A549 (cell line): Measurements from ENCODE around the gene IGFALS. TPM values are rescaled to one million over a fixed set of nuclear protein-coding genes. Genes with fewer than 3 reads are reported as not detected.

Source experiments
- ATAC-seq, 2 experiments: fragments of 200-7000 bp in 1 of 2; fragments of >200 bp in 1 of 2; cut with Nextera tagmentation in 1 of 2; cut with Tn5 transposase in 1 of 2; 3 replicates each; pipeline versions ENCODE4 v1.8.0 to v1.9.1; 2018 to 2020; ENCODE audit warnings: mild to moderate bottlenecking in 1 of 2, moderate library complexity in 1 of 2
- CTCF ChIA-PET: fragments of 300-600 bp; sonication (Branson Sonifier 250); formaldehyde crosslinking; extraction: SDS; loops from one replicate; lab custom pipeline; 2021; ENCODE audit warnings: antibody characterized with exemption, inconsistent platforms; lab: Yijun Ruan, JAX
- POLR2A ChIA-PET: fragments of 350-600 bp; formaldehyde crosslinking; extraction: SDS; loops from one replicate; lab custom pipeline; 2021; ENCODE audit warnings: antibody characterized with exemption, inconsistent platforms; lab: Yijun Ruan, JAX
- DNase-seq, 2 experiments: peaks; one replicate each; pipeline versions ENCODE4 v3.0.0 to v3.0.0-alpha.2; 2011 to 2016; ENCODE audit warnings: low read depth in 1 of 2, low spot score in 1 of 2
- FAIRE-seq: peaks from 2 replicates; lab custom pipeline; 2011; peaks lifted over from hg19 to GRCh38; lab: Jason Lieb, UNC
- H3K27ac ChIP-seq, 2 experiments: fragments of >200 bp; sonication (Bioruptor Twin); formaldehyde crosslinking; 3 replicates each; pipeline ENCODE4 v1.5.1; 2016 to 2017
- H3K4me1 ChIP-seq: fragments of >200 bp; sonication (Bioruptor Twin); formaldehyde crosslinking; 3 replicates; pipeline ENCODE4 v1.6.1; 2016
- H3K4me2 ChIP-seq: fragments of >200 bp; sonication (Bioruptor Twin); formaldehyde crosslinking; 3 replicates; pipeline ENCODE4 v1.6.1; 2016
- H3K4me3 ChIP-seq: fragments of >200 bp; sonication (Bioruptor Twin); formaldehyde crosslinking; 3 replicates; pipeline ENCODE4 v1.5.1; 2016
- H3K9me3 ChIP-seq: fragments of >200 bp; sonication (Bioruptor Twin); formaldehyde crosslinking; 3 replicates; pipeline ENCODE4 v1.6.1; 2016
- BCL3 ChIP-seq: fragments of >200 bp; sonication (Bioruptor Twin); formaldehyde crosslinking; IDR thresholded peaks from 3 replicates; pipeline ENCODE4 v1.6.1; 2016
- CEBPB ChIP-seq, 2 experiments: fragments of >200 bp in 1 of 2; sonication (Bioruptor Twin) in 1 of 2; formaldehyde crosslinking in 1 of 2; IDR thresholded peaks; 2 replicates each; pipeline ENCODE4 v1.6.1; 2012 to 2016
- CHD2 ChIP-seq: fragments of 150-350 bp; IDR thresholded peaks from 2 replicates; pipeline ENCODE4 v1.6.1; 2014; ENCODE audit warnings: low read length; ENCODE audit not compliant: partially characterized antibody
- E2F6 ChIP-seq: IDR thresholded peaks from 2 replicates; pipeline ENCODE4 v1.6.1; 2012; ENCODE audit warnings: low read depth, borderline replicate concordance
- EHF ChIP-seq: fragments of 250-450 bp; sonication (Bioruptor Pico); IDR thresholded peaks from 2 replicates; pipeline ENCODE4 v1.5.0; 2020; ENCODE audit warnings: mild to moderate bottlenecking
- EHMT2 ChIP-seq: fragments of 200-600 bp; sonication (generic); IDR thresholded peaks from 2 replicates; pipeline ENCODE4 v1.6.1; 2016; ENCODE audit warnings: antibody characterized with exemption, low read depth, mild to moderate bottlenecking, moderate library complexity
- GATA3 ChIP-seq: IDR thresholded peaks from 2 replicates; pipeline ENCODE4 v1.6.1; 2012; ENCODE audit warnings: borderline replicate concordance
- HES2 ChIP-seq: fragments of >200 bp; sonication (Bioruptor Twin); formaldehyde crosslinking; IDR thresholded peaks from 2 replicates; pipeline ENCODE4 v1.6.1; 2016
- JUNB ChIP-seq: fragments of >200 bp; sonication (Bioruptor Twin); formaldehyde crosslinking; IDR thresholded peaks from 2 replicates; pipeline ENCODE4 v1.6.1; 2016
- MAFK ChIP-seq: fragments of 450-650 bp; IDR thresholded peaks from 2 replicates; pipeline ENCODE4 v1.6.1; 2014; ENCODE audit not compliant: partially characterized antibody
- MAX ChIP-seq: IDR thresholded peaks from 2 replicates; pipeline ENCODE4 v1.6.1; 2012
- MAZ ChIP-seq: fragments of 150-350 bp; IDR thresholded peaks from 2 replicates; pipeline ENCODE4 v1.6.1; 2014; ENCODE audit warnings: antibody characterized with exemption, low read depth, low read length, borderline replicate concordance
- NPAS2 ChIP-seq: fragments of 250-450 bp; sonication (Bioruptor Pico); IDR thresholded peaks from 2 replicates; pipeline ENCODE4 v1.8.0; 2022; ENCODE audit warnings: mild to moderate bottlenecking, moderate library complexity, borderline replicate concordance
- NR3C1 ChIP-seq: fragments of >200 bp; sonication (Bioruptor Twin); formaldehyde crosslinking; IDR thresholded peaks from 3 replicates; pipeline ENCODE4 v1.6.1; 2017
- PBX3 ChIP-seq: IDR thresholded peaks from 2 replicates; pipeline ENCODE4 v1.6.1; 2012
- PHF8 ChIP-seq: fragments of 200-600 bp; sonication (generic); IDR thresholded peaks from 2 replicates; pipeline ENCODE4 v1.6.1; 2016; ENCODE audit warnings: low read depth, mild to moderate bottlenecking, antibody characterized with exemption, moderate library complexity, borderline replicate concordance
- POLR2A ChIP-seq: IDR thresholded peaks from 2 replicates; pipeline ENCODE4 v1.6.1; 2012; ENCODE audit warnings: mild to moderate bottlenecking, low read length
- RCOR1 ChIP-seq: fragments of 150-350 bp; IDR thresholded peaks from 2 replicates; pipeline ENCODE4 v1.6.1; 2014; ENCODE audit warnings: antibody characterized with exemption, low read length, low read depth
- RFX5 ChIP-seq: fragments of 450-650 bp; IDR thresholded peaks from 2 replicates; pipeline ENCODE4 v1.7.1; 2014; ENCODE audit warnings: antibody characterized with exemption, mild to moderate bottlenecking, moderate library complexity
- RNF2 ChIP-seq: fragments of 200-600 bp; sonication (generic); IDR thresholded peaks from 2 replicates; pipeline ENCODE4 v1.6.1; 2016; ENCODE audit warnings: low read depth, mild to moderate bottlenecking, antibody characterized with exemption, moderate library complexity, borderline replicate concordance
- SREBF2 ChIP-seq: fragments of 450-650 bp; IDR thresholded peaks from 2 replicates; pipeline ENCODE4 v1.6.1; 2014; ENCODE audit warnings: mild to moderate bottlenecking, moderate library complexity
- USF2 ChIP-seq: fragments of 450-650 bp; IDR thresholded peaks from 2 replicates; pipeline ENCODE4 v1.6.1; 2014; ENCODE audit warnings: antibody characterized with exemption
- ZNF302 ChIP-seq: fragments of 250-450 bp; sonication (Bioruptor Pico); IDR thresholded peaks from 2 replicates; pipeline ENCODE4 v1.9.0; 2021; ENCODE audit warnings: inconsistent platforms, mild to moderate bottlenecking, moderate library complexity
- WGBS: methylation state at CpG from one replicate; pipeline ENCODE4 v1.1.6; 2017; ENCODE audit errors: missing lambda C conversion rate; 5-methylcytosine and 5-hydroxymethylcytosine counted together
- polyA plus RNA-seq, 4 experiments: library from polyadenylated mRNA; depleted of rRNA in 3 of 4; stranded (reverse); fragments of >200 nt; fragmentation: RNase III in 1 of 4; extraction: RNeasy Plus Mini Kit Qiagen cat#74134 plus additional on column Dnase treatment in 1 of 4; gene quantifications; 2 replicates in 3 of 4; 3 replicates in 1 of 4; pipeline ENCODE4 v1.2.3, GENCODE V29; 2011 to 2017

Gene IGFALS
- polyA plus RNA-seq, 2 of the 4 experiments (the other 2 are of a cell fraction): 0.08 TPM; not detected in 1

GRCh38 chr16:1792836-1793577 lies 498 bp downstream of the IGFALS start:
- Histone ChIP-seq H3K4me2 (no peak overlapping the region), H3K4me1 (peaks cover 5% of the 10 kb centered on the region; the same call in 1 of the 3 replicates), H3K4me3 (no peak overlapping the region), H3K9me3 (peaks cover 4% of the 10 kb centered on the region; the same call in 1 of the 3 replicates), H3K27ac (no peak overlapping the region)
- ChIA-PET CTCF (interaction anchor here (0.7 to 1.6 kb wide), 5 partner anchors 10 to 137 kb away, joined by 3 to 7 read pairs (median 4); partner anchors contain the start of genes MRPS34 and NUBP2), POLR2A (interaction anchor here (1.8 kb wide), 1 partner anchor 11 kb away, joined by 9 read pairs; the partner anchor contains the start of genes NUBP2 and SPSB3)
- 79% methylated on average over 7 of the region's 33 CpGs for WGBS
- FAIRE-seq: no peak
- TF ChIP-seq GATA3 (no peak), RCOR1 (no peak), JUNB (no peak), EHF (no peak)
- DNase-seq: no peak
- ATAC-seq: no peak

- ATAC-seq: peak in 1 of 2 experiments; percentile 11; a peak in 2 of 6 replicates
Measured at GRCh38 chr16:1791943-1792812, 1.3 kb downstream of the IGFALS start.

GRCh38 chr16:1791256-1791942 lies 2.1 kb downstream of the IGFALS start:
- no peak for ATAC-seq
- CTCF ChIA-PET: interaction anchor here (0.8 kb wide), 1 partner anchor 10 kb away, joined by 3 read pairs; no protein-coding TSS in a partner anchor

More at GRCh38 chr16:1791943-1792812, 1.3 kb downstream of the IGFALS start:
- H3K27ac ChIP-seq: no peak overlapping the region
- TF ChIP-seq RFX5: no peak
- no peak for TF ChIP-seq E2F6
- no peak for TF ChIP-seq USF2
- TF ChIP-seq MAZ: no peak
- TF ChIP-seq PBX3: no peak
- no peak for TF ChIP-seq CEBPB (IDR thresholded peaks at IDR 0.05)
- no peak for TF ChIP-seq EHF
- TF ChIP-seq RNF2: no peak
- no peak for TF ChIP-seq EHMT2
- TF ChIP-seq POLR2A: no peak
- H3K4me3 ChIP-seq: no peak overlapping the region
- POLR2A ChIA-PET: interaction anchor here (1.9 kb wide), 1 partner anchor 10 kb away, joined by 11 read pairs; the partner anchor contains the start of genes NUBP2 and SPSB3
- CTCF ChIA-PET: interaction anchor here (1.2 to 1.6 kb wide), 2 partner anchors 9 to 19 kb away, joined by 4 to 6 read pairs; partner anchors contain the start of genes MRPS34 and NUBP2
- FAIRE-seq: no peak
- 93% methylated on average over 15 of the region's 59 CpGs for WGBS
- no peak for DNase-seq
- no peak overlapping the region for H3K4me2 ChIP-seq
- H3K9me3 ChIP-seq: no peaks in the 10 kb centered on the region
- H3K4me1 ChIP-seq: peaks cover 5% of the 10 kb centered on the region; the same call in 1 of the 3 replicates

More at GRCh38 chr16:1791256-1791942, 2.1 kb downstream of the IGFALS start:
- no peak for FAIRE-seq
- no peak for DNase-seq
- H3K4me2 ChIP-seq: no peak overlapping the region
- POLR2A ChIA-PET: interaction anchor here (1.9 kb wide), 1 partner anchor 9 kb away, joined by 11 read pairs; the partner anchor contains the start of genes NUBP2 and SPSB3
- no peak for TF ChIP-seq PHF8
- TF ChIP-seq MAX: no peak
- TF ChIP-seq NR3C1: no peak
- TF ChIP-seq NPAS2: no peak
- no peak for TF ChIP-seq BCL3
- TF ChIP-seq SREBF2: no peak
- TF ChIP-seq MAFK: no peak
- no peak for TF ChIP-seq ZNF302 (CRISPR knock-in tag)
- no peak for TF ChIP-seq CHD2
- TF ChIP-seq GATA3: no peak
- TF ChIP-seq HES2: no peak
- no peaks in the 10 kb centered on the region for H3K9me3 ChIP-seq
- no peak overlapping the region for H3K27ac ChIP-seq
- 92% methylated on average over 26 of the region's 53 CpGs for WGBS
- peaks cover 5% of the 10 kb centered on the region; the same call in 1 of the 3 replicates for H3K4me1 ChIP-seq
- H3K4me3 ChIP-seq: no peak overlapping the region
